ENCODE measurements around the gene NMU. TPM values are rescaled to one million over a fixed set of nuclear protein-coding genes. Genes with fewer than 3 reads are reported as not detected.

Gene NMU
- polyA plus RNA-seq, 1 of the 3 experiments (the other 2 are of a cell fraction), result 0.66 TPM

- H3K36me3 ChIP-seq (replicated peaks in 1 of 2; ENCODE audit: control insufficient read depth in 1 of 2, insufficient read depth in 2 of 2, low read length in 1 of 2), result no peaks in the 10 kb centered on the region
- peak overlapping the region; percentile 95 for H2AFZ ChIP-seq (ENCODE audit: low read depth)
- WGBS (ENCODE audit: low lambda C conversion rate), result 86% methylated on average over 4 of the region's 4 CpGs
- ChIA-PET CTCF (no interaction called here), POLR2A (no interaction called here)
- peak overlapping the region; percentile 78 to 81 for H3K4me3 ChIP-seq (ENCODE audit: low read depth in 2 of 2, low read length in 1 of 2)
- H3K27me3 ChIP-seq (ENCODE audit: insufficient read depth), result no peaks in the 10 kb centered on the region
- no peak for DNase-seq
- peak overlapping the region; percentile 93 to 98 for H3K27ac ChIP-seq (ENCODE audit: low read depth in 2 of 2, low read length in 1 of 2)
- TF ChIP-seq ELF1 (IDR thresholded peaks at IDR 0.05) (no peak), GATA2 (CRISPR knock-in tag; IDR thresholded peaks at IDR 0.05) (no peak), JUND (IDR thresholded peaks at IDR 0.05) (no peak), FOSL2 (IDR thresholded peaks at IDR 0.05; ENCODE audit: borderline replicate concordance, low read depth) (no peak), EP300 (IDR thresholded peaks at IDR 0.05; ENCODE audit: borderline replicate concordance in 1 of 2, low read depth in 1 of 2, low read length in 1 of 2) (no peak), MEF2A (IDR thresholded peaks at IDR 0.05; ENCODE audit: borderline replicate concordance, low read depth) (no peak), TEAD4 (IDR thresholded peaks at IDR 0.05; ENCODE audit: borderline replicate concordance, insufficient read depth) (no peak), TCF12 (IDR thresholded peaks at IDR 0.05) (no peak)
- TF ChIP-seq, protein P1, sequence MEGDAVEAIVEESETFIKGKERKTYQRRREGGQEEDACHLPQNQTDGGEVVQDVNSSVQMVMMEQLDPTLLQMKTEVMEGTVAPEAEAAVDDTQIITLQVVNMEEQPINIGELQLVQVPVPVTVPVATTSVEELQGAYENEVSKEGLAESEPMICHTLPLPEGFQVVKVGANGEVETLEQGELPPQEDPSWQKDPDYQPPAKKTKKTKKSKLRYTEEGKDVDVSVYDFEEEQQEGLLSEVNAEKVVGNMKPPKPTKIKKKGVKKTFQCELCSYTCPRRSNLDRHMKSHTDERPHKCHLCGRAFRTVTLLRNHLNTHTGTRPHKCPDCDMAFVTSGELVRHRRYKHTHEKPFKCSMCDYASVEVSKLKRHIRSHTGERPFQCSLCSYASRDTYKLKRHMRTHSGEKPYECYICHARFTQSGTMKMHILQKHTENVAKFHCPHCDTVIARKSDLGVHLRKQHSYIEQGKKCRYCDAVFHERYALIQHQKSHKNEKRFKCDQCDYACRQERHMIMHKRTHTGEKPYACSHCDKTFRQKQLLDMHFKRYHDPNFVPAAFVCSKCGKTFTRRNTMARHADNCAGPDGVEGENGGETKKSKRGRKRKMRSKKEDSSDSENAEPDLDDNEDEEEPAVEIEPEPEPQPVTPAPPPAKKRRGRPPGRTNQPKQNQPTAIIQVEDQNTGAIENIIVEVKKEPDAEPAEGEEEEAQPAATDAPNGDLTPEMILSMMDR (IDR thresholded peaks at IDR 0.05), result no peak
- peak overlapping the region; percentile 87 for H3K4me2 ChIP-seq
- peaks cover 10% of the 10 kb centered on the region in 2 experiments for H3K4me1 ChIP-seq (ENCODE audit: control insufficient read depth in 1 of 2, insufficient read depth in 2 of 2, low read depth in 1 of 2, low read length in 1 of 2)
- H3K9me2 ChIP-seq, result no peaks in the 10 kb centered on the region
- peaks cover 4% of the 10 kb centered on the region; the same call in 1 of the 2 replicates for H4K20me1 ChIP-seq (ENCODE audit: insufficient read depth)
- H3K9ac ChIP-seq, result peak overlapping the region; percentile 89; the same call in 1 of the 2 replicates
- H3K79me2 ChIP-seq (ENCODE audit: insufficient read depth), result peaks cover 24% of the 10 kb centered on the region
- peaks cover 49% of the 10 kb centered on the region for H3F3A ChIP-seq (replicated peaks; ENCODE audit: insufficient read depth)
- no peaks in the 10 kb centered on the region for H3K9me3 ChIP-seq
Measured at GRCh38 chr4:55547918-55548317, 88.2 kb downstream of the NMU start.

DNA sequence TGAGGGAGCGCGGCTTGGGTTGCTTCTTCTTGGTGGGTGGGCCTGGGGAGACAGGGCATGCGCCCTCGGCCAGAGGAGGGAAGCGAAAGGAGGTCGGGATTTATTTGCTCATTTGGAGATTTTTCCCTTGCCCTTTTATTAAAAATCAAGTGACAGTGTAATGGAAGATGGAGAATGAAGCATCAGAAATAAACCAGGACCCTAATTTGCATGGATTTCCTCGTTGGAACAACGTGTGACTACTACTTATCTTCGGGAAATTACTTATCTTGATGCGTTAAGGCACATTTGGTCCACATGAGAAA lies 88.7 kb downstream of the NMU start:
- POLR2A ChIA-PET, result interaction anchor here (0.7 to 1.4 kb wide), 4 partner anchors 151 to 393 kb away, joined by 3 to 7 read pairs (median 4); no protein-coding TSS in a partner anchor
- CTCF ChIA-PET, result no interaction called here
- Histone ChIP-seq H3K36me3 (replicated peaks in 1 of 2; ENCODE audit: control insufficient read depth in 1 of 2, insufficient read depth in 2 of 2, low read length in 1 of 2) (no peaks in the 10 kb centered on the region), H3K9me3 (no peaks in the 10 kb centered on the region), H3K4me1 (ENCODE audit: control insufficient read depth in 1 of 2, insufficient read depth in 2 of 2, low read depth in 1 of 2, low read length in 1 of 2) (peaks cover 10% of the 10 kb centered on the region in 2 experiments), H3K79me2 (ENCODE audit: insufficient read depth) (peaks cover 29% of the 10 kb centered on the region), H3K27me3 (ENCODE audit: insufficient read depth) (no peaks in the 10 kb centered on the region), H3K4me2 (peak overlapping the region; percentile 87), H3K9me2 (no peaks in the 10 kb centered on the region), H3K4me3 (ENCODE audit: low read depth in 2 of 2, low read length in 1 of 2) (peak overlapping the region; percentile 78 to 81), H3K27ac (ENCODE audit: low read depth in 2 of 2, low read length in 1 of 2) (peak overlapping the region; percentile 93 to 98), H3K9ac (peak overlapping the region; percentile 89), H2AFZ (ENCODE audit: low read depth) (peak overlapping the region; percentile 95), H3F3A (replicated peaks; ENCODE audit: insufficient read depth) (peaks cover 49% of the 10 kb centered on the region), H4K20me1 (ENCODE audit: insufficient read depth) (peaks cover 4% of the 10 kb centered on the region; the same call in 1 of the 2 replicates)
- DNase-seq, result peak; percentile 50
- 1% methylated on average over 10 of the region's 10 CpGs for whole genome bisulfite sequencing (ENCODE audit: low lambda C conversion rate)
- TF ChIP-seq FOSL2 (IDR thresholded peaks at IDR 0.05; ENCODE audit: borderline replicate concordance, low read depth) (no peak), SMC3 (IDR thresholded peaks at IDR 0.05; ENCODE audit: low read depth, low read length) (no peak), CHD2 (IDR thresholded peaks at IDR 0.05; ENCODE audit: low read length, partially characterized antibody) (no peak), YY1 (IDR thresholded peaks at IDR 0.05; ENCODE audit: low read depth) (0 out of 2 replicates have a peak, but pooled peaks have one; percentile 1), MXI1 (IDR thresholded peaks at IDR 0.05; ENCODE audit: low read depth, low read length) (peak; percentile 42; the same call in 1 of the 2 replicates), GATA2 (CRISPR knock-in tag; IDR thresholded peaks at IDR 0.05) (no peak), FOXM1 (IDR thresholded peaks at IDR 0.05; ENCODE audit: low read depth) (no peak), POLR2AphosphoS5 (IDR thresholded peaks at IDR 0.05; ENCODE audit: low read depth, low read length) (0 out of 2 replicates have a peak, but pooled peaks have one; percentile 4), ELF1 (IDR thresholded peaks at IDR 0.05) (no peak), PBX3 (IDR thresholded peaks at IDR 0.05) (no peak), USF1 (IDR thresholded peaks at IDR 0.05; ENCODE audit: borderline replicate concordance, low read depth) (no peak), RFX5 (IDR thresholded peaks at IDR 0.05; ENCODE audit: low read length) (no peak), IRF3 (IDR thresholded peaks at IDR 0.05; ENCODE audit: low read depth, low read length) (no peak)
- TF ChIP-seq, protein P2, sequence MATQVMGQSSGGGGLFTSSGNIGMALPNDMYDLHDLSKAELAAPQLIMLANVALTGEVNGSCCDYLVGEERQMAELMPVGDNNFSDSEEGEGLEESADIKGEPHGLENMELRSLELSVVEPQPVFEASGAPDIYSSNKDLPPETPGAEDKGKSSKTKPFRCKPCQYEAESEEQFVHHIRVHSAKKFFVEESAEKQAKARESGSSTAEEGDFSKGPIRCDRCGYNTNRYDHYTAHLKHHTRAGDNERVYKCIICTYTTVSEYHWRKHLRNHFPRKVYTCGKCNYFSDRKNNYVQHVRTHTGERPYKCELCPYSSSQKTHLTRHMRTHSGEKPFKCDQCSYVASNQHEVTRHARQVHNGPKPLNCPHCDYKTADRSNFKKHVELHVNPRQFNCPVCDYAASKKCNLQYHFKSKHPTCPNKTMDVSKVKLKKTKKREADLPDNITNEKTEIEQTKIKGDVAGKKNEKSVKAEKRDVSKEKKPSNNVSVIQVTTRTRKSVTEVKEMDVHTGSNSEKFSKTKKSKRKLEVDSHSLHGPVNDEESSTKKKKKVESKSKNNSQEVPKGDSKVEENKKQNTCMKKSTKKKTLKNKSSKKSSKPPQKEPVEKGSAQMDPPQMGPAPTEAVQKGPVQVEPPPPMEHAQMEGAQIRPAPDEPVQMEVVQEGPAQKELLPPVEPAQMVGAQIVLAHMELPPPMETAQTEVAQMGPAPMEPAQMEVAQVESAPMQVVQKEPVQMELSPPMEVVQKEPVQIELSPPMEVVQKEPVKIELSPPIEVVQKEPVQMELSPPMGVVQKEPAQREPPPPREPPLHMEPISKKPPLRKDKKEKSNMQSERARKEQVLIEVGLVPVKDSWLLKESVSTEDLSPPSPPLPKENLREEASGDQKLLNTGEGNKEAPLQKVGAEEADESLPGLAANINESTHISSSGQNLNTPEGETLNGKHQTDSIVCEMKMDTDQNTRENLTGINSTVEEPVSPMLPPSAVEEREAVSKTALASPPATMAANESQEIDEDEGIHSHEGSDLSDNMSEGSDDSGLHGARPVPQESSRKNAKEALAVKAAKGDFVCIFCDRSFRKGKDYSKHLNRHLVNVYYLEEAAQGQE (IDR thresholded peaks at IDR 0.05; ENCODE audit: low read depth, low read length), result no peak
